ENCODE data around the gene PCYT1A. TPM values are rescaled to one million over a fixed set of nuclear protein-coding genes. Genes with fewer than 3 reads are reported as not detected.
"Not testable (repeated sequence)": the region's sequence is repeated elsewhere in the genome, so short reads cannot be mapped to it uniquely, and the experiment has no call there.

Gene PCYT1A
- total and polyA plus RNA-seq, 2 of the 13 experiments (the other 11 are each of a cell fraction or from before 2014, with no cell fraction given), result 26.4 to 45.3 TPM

DNA sequence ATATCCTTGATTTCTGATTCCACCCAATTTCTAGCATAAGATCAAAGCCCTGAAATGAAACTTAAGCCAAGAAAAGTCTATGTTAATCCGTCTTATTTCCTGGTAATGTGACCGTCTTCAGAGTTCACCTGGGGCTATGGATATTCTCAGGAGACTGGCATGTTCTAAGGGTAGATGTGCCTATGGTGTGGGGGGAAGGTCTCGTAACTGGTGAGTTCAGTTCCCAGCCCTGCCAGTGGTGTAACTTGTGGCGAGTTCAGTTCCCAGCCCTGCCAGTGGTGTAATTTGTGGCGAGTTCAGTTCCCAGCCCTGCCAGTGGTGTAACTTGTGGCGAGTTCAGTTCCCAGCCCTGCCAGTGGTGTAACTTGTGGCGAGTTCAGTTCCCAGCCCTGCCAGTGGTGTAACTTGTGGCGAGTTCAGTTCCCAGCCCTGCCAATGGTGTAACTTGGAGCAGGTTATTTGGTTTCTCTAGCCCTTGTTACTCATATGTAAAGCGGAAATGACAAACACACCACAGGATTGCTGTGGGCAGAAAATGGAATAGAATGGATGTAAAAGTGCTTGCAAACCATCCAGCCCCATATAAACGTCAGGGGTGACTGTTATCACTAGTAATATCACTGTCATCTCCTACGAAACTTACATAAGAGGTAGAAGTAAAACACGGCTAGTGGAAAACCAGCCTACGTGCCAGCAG, 40.8 kb downstream of the PCYT1A start:
- H4K20me1 ChIP-seq (ENCODE audit: insufficient read depth, low read length), result no peaks in the 10 kb centered on the region
- ChIA-PET CTCF (ENCODE audit: low intra/inter-chr PET ratio, low total read pairs) (no interaction called here), POLR2A (no interaction called here)
- H3K27ac ChIP-seq (ENCODE audit: extremely low read length, insufficient read depth, low read length), result no peak overlapping the region
- no peak for ATAC-seq
- 97% methylated on average over 10 of the region's 13 CpGs for WGBS (ENCODE audit: low lambda C conversion rate)
- no TSS peak for BruUV-seq (replicated peaks)
- intact Hi-C loops (cut with micrococcal nuclease; ENCODE audit: unreplicated experiment), result no loop called here
- no peak for FAIRE-seq
- H3K79me2 ChIP-seq (ENCODE audit: insufficient read depth, low read length), result no peaks in the 10 kb centered on the region
- H3K4me2 ChIP-seq (ENCODE audit: low read depth, low read length), result no peak overlapping the region
- TF ChIP-seq ZNF710 (CRISPR knock-in tag; IDR thresholded peaks at IDR 0.05; ENCODE audit: borderline replicate concordance), result no peak
- no peak for TF ChIP-seq PRDM10 (CRISPR knock-in tag; IDR thresholded peaks at IDR 0.05; ENCODE audit: low read depth)
- H3K4me1 ChIP-seq (ENCODE audit: insufficient read depth, low read length), result no peaks in the 10 kb centered on the region
- H2AFZ ChIP-seq (ENCODE audit: low read length), result no peak overlapping the region
- H3K9me3 ChIP-seq (ENCODE audit: low read length), result no peaks in the 10 kb centered on the region
- peaks cover 15 to 29% of the 10 kb centered on the region in 2 experiments for H3K36me3 ChIP-seq (replicated peaks in 1 of 2; ENCODE audit: control insufficient read depth in 1 of 2, insufficient read depth in 2 of 2, low read length in 2 of 2)
- in situ Hi-C loops (cut with HindIII; ENCODE audit: extremely low pct_ligation_motif_present, low pct_unique_long_range_greater_than_20kb), result loop anchor here (10.0 kb wide), 1 partner anchor 188 kb away; the partner anchor contains the start of gene UBXN7
- no peaks in the 10 kb centered on the region for H3K27me3 ChIP-seq (ENCODE audit: control insufficient read depth in 1 of 2, insufficient read depth in 2 of 2, low read length in 2 of 2)
- H3K9ac ChIP-seq (ENCODE audit: insufficient read depth, low read depth, low read length), result no peak overlapping the region
- no peak overlapping the region for H3K4me3 ChIP-seq (replicated peaks in 1 of 3; ENCODE audit: insufficient read depth in 1 of 3, low read depth in 2 of 3, low read length in 3 of 3)
- no peak for DNase-seq (ENCODE audit: low spot score)

GRCh38 chr3:196244166-196244565, 43.4 kb downstream of the PCYT1A start:
- in situ Hi-C loops (cut with HindIII; ENCODE audit: extremely low pct_ligation_motif_present, low pct_unique_long_range_greater_than_20kb), result loop anchor here (10.0 kb wide), 1 partner anchor 191 kb away; the partner anchor contains the start of gene UBXN7
- H4K20me1 ChIP-seq (ENCODE audit: insufficient read depth, low read length); H3K9ac ChIP-seq (ENCODE audit: insufficient read depth, low read depth, low read length); intact Hi-C loops (cut with micrococcal nuclease; ENCODE audit: unreplicated experiment); CTCF ChIA-PET (ENCODE audit: low intra/inter-chr PET ratio, low total read pairs); H3K4me3 ChIP-seq (replicated peaks in 1 of 3; ENCODE audit: insufficient read depth in 1 of 3, low read depth in 2 of 3, low read length in 3 of 3); BruUV-seq (replicated peaks); H3K4me2 ChIP-seq (ENCODE audit: low read depth, low read length); FAIRE-seq; H3K9me3 ChIP-seq (ENCODE audit: low read length); H2AFZ ChIP-seq (ENCODE audit: low read length); H3K79me2 ChIP-seq (ENCODE audit: insufficient read depth, low read length); DNase-seq (ENCODE audit: low spot score); H3K27ac ChIP-seq (ENCODE audit: extremely low read length, insufficient read depth, low read length); ATAC-seq; POLR2A ChIA-PET; H3K27me3 ChIP-seq (ENCODE audit: control insufficient read depth in 1 of 2, insufficient read depth in 2 of 2, low read length in 2 of 2); H3K4me1 ChIP-seq (ENCODE audit: insufficient read depth, low read length): not testable (repeated sequence)
- peaks cover 17 to 44% of the 10 kb centered on the region in 2 experiments for H3K36me3 ChIP-seq (replicated peaks in 1 of 2; ENCODE audit: control insufficient read depth in 1 of 2, insufficient read depth in 2 of 2, low read length in 2 of 2)
- 98% methylated on average over 16 of the region's 34 CpGs for WGBS (ENCODE audit: low lambda C conversion rate)
